KOPT-K1 (cell line): ENCODE data around the gene PACRG.

Experiments used
- H3K27ac ChIP-seq: fragments of 200-600 bp; sonication (generic); 2 replicates; pipeline ENCODE4 v1.5.1; 2016; ENCODE audit warnings: antibody characterized with exemption, mild to moderate bottlenecking, low read depth, low read length; ENCODE audit not compliant: poor library complexity, severe bottlenecking
- H3K36me3 ChIP-seq: fragments of 200-600 bp; sonication (generic); 2 replicates; pipeline ENCODE4 v1.5.1; 2017; ENCODE audit warnings: antibody characterized with exemption, mild to moderate bottlenecking, low read length, moderate library complexity; ENCODE audit not compliant: insufficient read depth
- H3K9me3 ChIP-seq: fragments of 200-600 bp; sonication (generic); 2 replicates; pipeline ENCODE4 v1.5.1; 2017; ENCODE audit warnings: antibody characterized with exemption, low read length, mild to moderate bottlenecking; ENCODE audit not compliant: insufficient read depth, poor library complexity, severe bottlenecking

Gene PACRG

DNA sequence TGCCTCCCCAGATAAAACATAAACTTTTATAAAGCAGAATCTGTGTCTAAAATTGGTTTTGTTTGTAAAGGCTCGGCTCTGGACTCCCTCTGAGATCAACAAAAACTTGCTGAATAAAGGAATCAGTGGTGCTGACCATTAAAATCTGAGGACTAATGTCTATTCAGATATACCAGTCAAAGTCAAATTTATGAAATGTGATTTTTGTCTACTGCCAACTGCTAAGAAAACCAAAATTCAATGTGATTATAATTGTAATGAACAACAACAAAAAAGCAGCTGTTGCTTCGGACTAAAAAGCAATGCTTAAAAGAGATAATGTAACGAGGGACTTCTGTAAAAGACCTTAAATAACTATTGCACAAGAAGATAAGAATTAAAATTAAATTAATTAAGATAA, 26.8 kb upstream of the PACRG start:
- Histone ChIP-seq H3K36me3 (no peaks in the 10 kb centered on the region), H3K9me3 (no peaks in the 10 kb centered on the region), H3K27ac (no peak overlapping the region)

DNA sequence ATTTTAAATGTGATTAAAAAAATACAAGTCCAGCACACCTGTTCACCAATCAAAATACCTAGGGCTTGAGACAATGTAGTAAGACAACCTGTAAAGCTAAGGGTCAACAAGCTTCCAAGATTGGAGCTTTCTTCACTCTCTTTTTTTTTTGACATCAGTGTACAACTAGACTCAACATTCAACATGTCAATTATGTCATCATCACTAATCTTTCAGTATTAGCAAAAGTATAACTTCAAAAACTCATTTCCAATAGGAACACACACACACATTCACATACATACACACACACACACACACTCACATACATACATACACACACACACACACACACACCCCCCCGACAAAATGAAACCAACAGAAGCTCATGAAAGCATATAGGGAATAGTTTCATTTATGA, 26.2 kb upstream of the PACRG start:
- Histone ChIP-seq H3K27ac (no peak overlapping the region), H3K36me3 (no peaks in the 10 kb centered on the region), H3K9me3 (no peaks in the 10 kb centered on the region)

DNA sequence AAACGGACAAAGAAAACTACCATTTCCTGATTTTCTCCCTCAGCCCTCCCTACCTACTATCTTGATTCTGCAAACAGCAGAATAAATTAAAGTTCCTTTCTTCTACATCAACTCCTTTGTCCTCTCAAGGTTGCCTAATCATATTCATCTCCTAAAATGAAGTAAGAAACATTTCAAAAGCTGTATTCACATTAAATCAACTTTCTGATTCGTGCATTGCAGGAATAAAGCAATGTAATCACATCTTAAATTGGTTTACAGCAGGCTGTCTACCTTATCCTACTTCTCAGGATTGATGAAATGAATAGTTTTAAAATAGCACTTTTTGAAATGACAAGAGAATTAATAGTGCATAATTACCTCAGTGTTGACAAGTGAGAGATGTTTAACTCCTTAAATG, 25.3 kb upstream of the PACRG start:
- Histone ChIP-seq H3K36me3 (no peaks in the 10 kb centered on the region), H3K9me3 (no peaks in the 10 kb centered on the region), H3K27ac (no peak overlapping the region)

DNA sequence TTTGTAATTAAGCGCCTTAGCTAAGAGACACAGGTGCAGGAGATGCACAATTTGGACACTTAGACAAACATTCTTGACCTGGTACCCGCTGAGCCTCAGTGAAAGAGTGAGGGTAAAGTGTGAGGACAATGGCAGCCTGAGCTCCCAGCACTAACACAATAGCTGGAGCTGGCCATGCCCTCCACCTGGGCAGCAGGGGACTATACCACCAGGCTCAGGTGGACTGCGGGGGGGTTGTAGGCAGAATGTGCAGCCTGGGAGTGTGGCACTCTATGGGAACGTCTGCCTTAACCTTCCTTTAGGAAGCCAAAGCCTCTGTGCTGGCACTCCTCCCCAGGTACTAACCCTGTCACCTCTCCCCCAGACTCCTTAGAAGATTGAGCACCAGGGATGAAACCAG, 23.8 kb upstream of the PACRG start:
- Histone ChIP-seq H3K9me3 (no peaks in the 10 kb centered on the region), H3K27ac (no peak overlapping the region), H3K36me3 (no peaks in the 10 kb centered on the region)

DNA sequence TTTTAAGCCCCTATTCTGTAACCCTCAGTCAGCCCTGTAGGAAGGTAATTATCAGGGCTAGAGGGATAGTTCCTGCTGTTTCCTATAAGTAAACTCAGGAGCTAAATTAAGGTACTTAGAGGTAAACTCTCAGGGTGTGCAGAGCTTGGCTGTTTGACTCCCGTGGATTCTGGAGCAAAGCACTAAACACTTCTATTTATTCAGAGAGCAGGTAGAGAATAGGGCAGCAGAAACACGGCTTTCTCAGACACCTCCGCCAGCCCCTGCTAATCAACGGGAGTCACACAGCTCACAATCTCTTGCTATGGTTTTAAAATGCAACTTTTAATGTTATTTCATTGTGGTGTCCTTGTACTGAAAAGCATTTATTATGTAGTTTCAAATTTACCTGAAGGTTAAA, 22.0 kb upstream of the PACRG start:
- Histone ChIP-seq H3K9me3 (no peaks in the 10 kb centered on the region), H3K36me3 (no peaks in the 10 kb centered on the region), H3K27ac (no peak overlapping the region)

DNA sequence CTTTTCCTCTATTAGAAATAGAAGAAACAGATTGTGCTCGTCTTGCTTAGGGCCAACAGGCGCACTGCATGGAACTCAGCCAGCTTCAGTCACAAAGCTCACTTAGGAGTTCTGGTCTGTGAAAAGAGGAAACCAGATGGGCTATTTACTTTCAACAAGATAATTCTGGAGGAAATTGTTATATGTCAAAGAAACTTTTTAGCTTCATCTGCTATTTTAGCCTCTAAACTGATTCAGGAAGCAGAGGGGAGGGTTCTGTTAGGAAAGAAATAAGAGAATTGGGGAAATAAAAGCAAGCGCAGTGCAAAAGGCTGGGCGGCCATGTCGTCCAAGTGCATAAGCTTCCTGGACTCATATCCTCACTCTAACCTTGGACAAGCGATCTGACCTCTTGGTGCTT, 21.5 kb upstream of the PACRG start:
- no peaks in the 10 kb centered on the region for H3K36me3 ChIP-seq
- H3K9me3 ChIP-seq, result no peaks in the 10 kb centered on the region
- no peak overlapping the region for H3K27ac ChIP-seq

DNA sequence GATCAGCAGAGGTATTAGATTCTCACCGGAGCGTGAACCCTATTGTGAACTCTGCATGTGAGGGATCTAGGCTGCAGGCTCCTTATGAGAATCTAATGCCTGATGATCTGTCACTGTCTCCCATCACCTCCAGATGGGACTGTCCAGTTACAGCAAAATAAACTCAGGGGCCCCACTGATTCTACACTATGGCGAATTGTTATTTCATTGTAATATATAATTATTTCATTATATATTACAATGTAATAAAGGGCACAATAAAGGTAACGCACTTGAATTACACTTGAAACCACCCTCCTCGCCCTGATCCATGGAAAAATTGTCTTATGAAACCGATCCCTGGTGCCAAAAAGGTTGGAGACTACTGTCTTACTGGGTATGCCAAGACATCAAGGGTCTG, 18.8 kb upstream of the PACRG start:
- Histone ChIP-seq H3K36me3 (no peaks in the 10 kb centered on the region), H3K9me3 (no peaks in the 10 kb centered on the region), H3K27ac (no peak overlapping the region)

DNA sequence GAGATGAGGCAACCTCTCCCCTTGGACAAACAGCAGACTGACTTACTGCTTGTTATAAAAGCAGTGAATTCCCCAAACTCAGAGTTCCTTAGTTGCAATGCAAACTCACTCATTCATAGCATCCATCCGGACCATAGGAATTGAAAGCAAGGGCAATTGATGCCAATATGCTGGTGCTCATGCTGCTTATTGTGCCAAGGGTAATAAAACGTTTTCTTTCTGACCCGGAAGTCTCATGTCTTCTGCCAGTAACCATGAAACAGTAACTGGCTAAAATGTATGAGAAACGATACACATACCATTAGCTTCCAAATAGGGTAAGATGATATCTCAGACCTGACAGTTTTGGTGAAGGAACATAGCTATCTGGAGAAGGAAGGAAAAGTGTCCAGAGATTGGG, 18.3 kb upstream of the PACRG start:
- H3K36me3 ChIP-seq, result no peaks in the 10 kb centered on the region
- H3K27ac ChIP-seq, result no peak overlapping the region
- no peaks in the 10 kb centered on the region for H3K9me3 ChIP-seq

DNA sequence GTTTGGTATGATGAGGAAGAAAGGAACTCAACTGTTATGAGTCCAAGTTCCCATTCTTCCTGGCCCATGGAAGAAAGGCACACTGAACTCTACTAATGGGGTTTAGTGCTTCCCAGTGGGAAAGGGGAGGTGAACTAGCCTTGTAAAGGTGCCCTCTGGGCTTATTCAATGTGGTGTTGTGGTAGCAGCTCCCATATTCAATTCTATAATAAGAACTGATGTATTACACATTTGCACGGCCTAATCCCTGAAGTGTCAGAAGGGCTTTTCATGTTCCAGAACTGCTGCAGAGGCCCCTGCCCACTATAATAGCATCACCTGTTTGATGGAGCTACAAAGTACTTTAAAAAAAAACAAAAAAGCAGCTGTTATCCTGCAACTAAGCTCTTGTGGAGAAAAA, 17.4 kb upstream of the PACRG start:
- Histone ChIP-seq H3K27ac (no peak overlapping the region), H3K36me3 (no peaks in the 10 kb centered on the region), H3K9me3 (no peaks in the 10 kb centered on the region)

DNA sequence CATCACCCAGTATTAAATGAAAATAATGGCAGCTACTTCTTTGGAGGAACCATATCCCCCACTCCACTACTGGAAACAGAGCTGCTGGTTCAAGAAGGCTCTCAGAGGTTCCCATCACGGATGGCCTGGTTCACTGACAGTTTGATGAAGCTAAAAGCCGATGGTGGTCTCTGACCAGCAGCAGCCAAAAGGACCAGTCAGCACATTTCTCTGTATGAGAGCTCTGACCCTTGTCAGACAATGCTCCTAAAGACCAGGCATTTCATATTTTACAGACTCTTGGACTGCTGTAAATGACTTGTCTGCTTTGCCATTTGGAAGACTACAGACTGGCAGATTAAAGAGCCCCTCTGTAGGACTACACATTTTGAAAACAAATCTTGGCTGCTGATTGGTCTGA, 16.8 kb upstream of the PACRG start:
- no peaks in the 10 kb centered on the region for H3K36me3 ChIP-seq
- no peaks in the 10 kb centered on the region for H3K9me3 ChIP-seq
- H3K27ac ChIP-seq, result no peak overlapping the region

DNA sequence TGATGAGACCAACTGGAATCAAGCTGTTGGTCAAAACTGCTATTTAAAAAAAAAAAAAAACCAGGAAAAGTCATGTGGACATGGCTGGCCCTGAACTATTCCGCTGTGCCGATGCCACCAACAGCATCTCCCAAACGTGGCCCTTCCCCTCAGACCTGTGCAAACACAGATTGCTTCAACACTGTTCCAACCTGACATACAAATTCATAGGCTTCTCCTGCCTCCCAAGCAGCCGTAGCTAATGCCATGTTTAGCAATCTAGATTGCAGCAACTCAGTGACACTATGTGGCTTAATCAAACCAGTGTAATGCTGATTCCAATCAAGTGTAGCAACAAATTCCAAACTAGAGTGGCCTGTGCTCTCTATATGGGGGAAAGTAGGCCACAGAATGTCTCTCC, 16.4 kb upstream of the PACRG start:
- Histone ChIP-seq H3K36me3 (no peaks in the 10 kb centered on the region), H3K9me3 (no peaks in the 10 kb centered on the region), H3K27ac (no peak overlapping the region)

DNA sequence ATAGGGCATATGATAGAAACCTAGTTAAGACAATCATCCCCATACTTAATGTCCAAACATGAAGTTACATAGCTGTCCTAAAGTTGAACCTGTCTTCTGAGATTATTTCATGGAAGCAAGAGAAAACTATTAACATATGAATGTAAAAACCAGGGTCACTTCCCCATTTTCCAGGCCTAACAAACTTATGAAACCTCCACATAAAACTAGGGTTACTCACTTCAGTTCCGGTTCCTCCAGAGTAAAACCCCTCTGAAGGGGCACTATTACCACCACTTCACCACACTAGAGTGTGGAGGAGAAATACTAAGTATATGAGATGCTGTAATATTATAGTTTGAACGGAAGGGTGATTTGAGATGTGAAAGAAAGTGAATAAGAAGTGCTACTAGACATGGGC, 15.1 kb upstream of the PACRG start:
- H3K36me3 ChIP-seq, result no peaks in the 10 kb centered on the region
- H3K27ac ChIP-seq, result no peak overlapping the region
- H3K9me3 ChIP-seq, result no peaks in the 10 kb centered on the region

DNA sequence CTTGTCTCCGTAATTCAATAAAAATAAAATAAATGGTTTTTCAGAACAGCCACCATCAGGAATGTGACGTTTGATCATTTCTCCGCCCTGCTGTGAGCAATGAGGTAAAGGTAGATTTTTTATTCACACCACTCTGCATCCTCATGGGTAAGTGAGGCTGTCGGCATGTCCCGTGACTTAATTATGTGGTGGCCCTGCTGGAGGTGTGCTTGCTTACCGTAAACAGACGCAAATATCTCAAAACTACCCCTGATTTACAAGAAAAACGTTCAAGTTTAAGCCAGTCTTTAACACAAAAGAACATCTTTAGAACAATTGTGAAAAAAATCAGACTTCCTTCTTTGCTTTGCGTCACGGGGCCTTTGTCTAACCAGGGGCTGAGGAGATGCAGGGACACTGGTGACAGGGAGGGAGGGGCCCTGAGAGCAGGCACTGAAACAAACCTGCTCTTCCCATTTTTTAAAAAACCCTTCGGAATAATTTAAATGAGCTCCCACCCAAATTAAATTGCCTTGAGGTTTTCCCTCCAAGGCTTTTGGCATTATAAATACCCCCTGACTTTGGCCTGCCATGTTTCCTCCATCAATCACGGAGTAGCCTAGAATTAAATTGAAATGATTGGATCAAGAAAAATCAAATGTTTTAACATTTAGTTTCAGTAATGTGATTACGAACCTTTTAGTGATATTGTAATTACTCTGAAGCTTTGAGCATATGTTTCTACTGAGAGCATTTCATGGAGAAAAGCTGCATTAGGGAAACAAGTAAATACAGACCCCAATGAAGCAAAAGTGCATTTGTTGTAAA, 13.6 kb upstream of the PACRG start:
- Histone ChIP-seq H3K27ac (no peak overlapping the region), H3K36me3 (no peaks in the 10 kb centered on the region), H3K9me3 (no peaks in the 10 kb centered on the region)

DNA sequence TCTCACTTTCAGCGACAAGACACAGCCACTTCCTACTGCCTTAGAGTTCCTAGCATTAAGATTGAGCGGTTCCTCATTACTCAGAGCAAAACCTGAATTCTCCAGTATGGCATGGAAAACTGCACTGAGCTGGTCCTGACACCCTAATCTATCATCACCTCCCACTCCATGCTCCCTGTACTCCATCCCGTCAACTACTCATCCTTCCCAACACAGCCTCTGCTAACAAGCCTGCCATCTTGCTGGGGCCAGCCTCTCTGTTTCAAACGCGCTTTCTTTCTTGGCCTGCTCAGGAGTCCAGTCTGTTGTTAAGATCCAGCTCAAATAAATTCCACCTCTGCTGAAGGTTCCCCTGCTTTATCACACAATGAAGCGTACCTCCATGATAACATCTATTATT, 12.2 kb upstream of the PACRG start:
- Histone ChIP-seq H3K27ac (no peak overlapping the region), H3K36me3 (no peaks in the 10 kb centered on the region), H3K9me3 (no peaks in the 10 kb centered on the region)

DNA sequence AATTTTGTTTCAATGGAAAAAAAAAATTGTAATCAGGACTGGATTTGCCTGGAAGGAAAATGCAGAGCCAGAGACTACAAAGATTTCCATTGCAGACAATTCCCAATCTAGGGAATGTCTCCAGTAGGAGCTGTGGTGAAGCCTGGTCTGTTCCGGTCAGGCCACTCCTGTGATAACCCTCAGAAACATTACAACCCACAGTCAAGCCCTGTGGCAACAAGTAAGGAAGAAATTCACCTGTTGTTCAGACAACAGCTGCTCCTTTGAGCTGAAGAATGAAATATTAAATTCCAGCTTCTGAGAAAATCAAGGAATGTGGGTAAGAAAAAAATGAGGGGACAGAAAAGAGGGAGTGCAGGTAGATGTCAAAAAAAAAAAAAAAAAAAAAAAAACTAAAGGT, 8.2 kb upstream of the PACRG start:
- Histone ChIP-seq H3K36me3 (no peaks in the 10 kb centered on the region), H3K27ac (no peak overlapping the region), H3K9me3 (no peaks in the 10 kb centered on the region)

DNA sequence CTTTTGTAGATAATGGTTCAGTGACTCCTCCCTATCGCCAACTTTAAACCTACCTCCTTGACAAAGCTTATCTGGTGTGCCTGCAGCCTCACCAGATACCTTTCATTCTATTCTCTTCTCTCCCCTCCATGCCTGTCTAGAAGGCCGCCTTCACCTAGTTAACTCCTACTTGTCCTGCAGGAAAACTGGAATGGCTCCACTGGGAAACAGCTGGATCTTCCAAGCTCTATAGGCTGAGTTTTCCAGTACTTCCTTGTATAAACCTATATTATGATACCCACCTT, 6.4 kb upstream of the PACRG start:
- no peaks in the 10 kb centered on the region for H3K9me3 ChIP-seq
- no peak overlapping the region for H3K27ac ChIP-seq
- no peaks in the 10 kb centered on the region for H3K36me3 ChIP-seq

DNA sequence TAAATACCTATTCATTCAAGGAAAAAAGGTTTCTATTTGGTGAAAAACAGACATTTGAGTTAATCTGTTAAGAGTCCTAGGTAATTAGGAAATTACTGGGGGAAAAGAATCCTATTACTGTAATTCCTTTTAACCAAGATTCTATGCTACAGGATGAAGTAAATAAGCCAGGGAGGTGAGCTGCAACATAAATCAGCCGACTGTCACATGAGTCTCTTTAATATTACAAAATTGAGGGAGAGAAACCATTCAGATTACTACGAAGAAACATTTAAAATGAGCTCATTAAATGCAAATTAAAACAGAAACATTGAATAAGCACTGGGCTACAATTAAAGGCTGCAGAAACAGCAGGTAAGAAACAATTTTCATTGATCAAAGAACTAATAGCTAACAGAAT, 5.5 kb upstream of the PACRG start:
- H3K27ac ChIP-seq, result no peak overlapping the region
- H3K9me3 ChIP-seq, result no peaks in the 10 kb centered on the region
- no peaks in the 10 kb centered on the region for H3K36me3 ChIP-seq
